H1 (cell line): ENCODE data around the gene SREK1IP1. TPM values are rescaled to one million over a fixed set of nuclear protein-coding genes. Genes with fewer than 3 reads are reported as not detected.

Source experiments
- CTCF ChIA-PET: fragments of 300-600 bp; sonication (Branson Sonifier 250); formaldehyde crosslinking; loops from one replicate; lab custom pipeline; 2021; ENCODE audit not compliant: partially characterized antibody; lab: Charles Lee
- POLR2A ChIA-PET: fragments of 300-600 bp; sonication (Branson Sonifier 250); formaldehyde crosslinking; loops from one replicate; lab custom pipeline; 2021; ENCODE audit warnings: inconsistent platforms; ENCODE audit not compliant: partially characterized antibody; lab: Charles Lee
- DNase-seq, 2 experiments: peaks; one replicate each; pipeline versions ENCODE4 v3.0.0 to v3.0.0-alpha.2; 2010 to 2022; ENCODE audit warnings: low spot score in 2 of 2, low read depth in 1 of 2, mixed read lengths in 1 of 2
- FAIRE-seq: peaks from 2 replicates; lab custom pipeline; 2011; peaks lifted over from hg19 to GRCh38; lab: Jason Lieb, UNC
- H2AFZ ChIP-seq: 2 replicates; pipeline ENCODE4 v1.8.1; 2012; ENCODE audit warnings: low read length, inconsistent platforms
- H2AK5ac ChIP-seq: 2 replicates; pipeline ENCODE4 v1.6.1; 2013; ENCODE audit warnings: low read depth, low read length
- H2BK120ac ChIP-seq: replicated peaks from 2 replicates; pipeline ENCODE3; 2013; ENCODE audit warnings: low read depth, low read length, inconsistent platforms
- H2BK12ac ChIP-seq: 2 replicates; pipeline ENCODE4 v1.6.1; 2013; ENCODE audit warnings: low read depth, low read length
- H2BK15ac ChIP-seq: 2 replicates; pipeline ENCODE4 v1.6.1; 2013; ENCODE audit warnings: low read length
- H2BK20ac ChIP-seq: 2 replicates; pipeline ENCODE4 v1.6.1; 2013; ENCODE audit warnings: low read length
- H2BK5ac ChIP-seq: 2 replicates; pipeline ENCODE4 v1.6.1; 2013; ENCODE audit warnings: low read depth, low read length
- H3K14ac ChIP-seq: 2 replicates; pipeline ENCODE4 v1.6.1; 2013; ENCODE audit warnings: inconsistent platforms; ENCODE audit not compliant: insufficient read length
- H3K18ac ChIP-seq: 2 replicates; pipeline ENCODE4 v1.6.1; 2013; ENCODE audit warnings: low read length; ENCODE audit errors: extremely low read depth
- H3K23ac ChIP-seq: 2 replicates; pipeline ENCODE4 v1.6.1; 2013; ENCODE audit warnings: inconsistent platforms; ENCODE audit not compliant: insufficient read length
- H3K23me2 ChIP-seq: 2 replicates; pipeline ENCODE4 v1.6.1; 2013; ENCODE audit warnings: low read depth, low read length
- H3K27ac ChIP-seq: 2 replicates; pipeline ENCODE4 v1.6.1; 2011; ENCODE audit warnings: low read depth, low read length, inconsistent platforms
- H3K27me3 ChIP-seq, 4 experiments: replicated peaks in 1 of 4; 1 replicate in 1 of 4; 2 replicates in 3 of 4; pipeline versions ENCODE4 v1.6.1 to v1.8.1; 2011 to 2013; ENCODE audit warnings: low read length in 3 of 4, mild to moderate bottlenecking in 3 of 4, inconsistent platforms in 2 of 4, mixed read lengths in 2 of 4, moderate library complexity in 1 of 4; ENCODE audit not compliant: control insufficient read depth in 3 of 4, insufficient read depth in 3 of 4; ENCODE audit errors: extremely low read depth in 1 of 4
- H3K36me3 ChIP-seq, 4 experiments: 2 replicates each; pipeline versions ENCODE4 v1.6.1 to v1.8.1; 2011 to 2013; ENCODE audit warnings: mild to moderate bottlenecking in 4 of 4, low read length in 3 of 4, moderate library complexity in 2 of 4, control low read depth in 1 of 4, inconsistent platforms in 1 of 4; ENCODE audit not compliant: insufficient read depth in 4 of 4, control insufficient read depth in 2 of 4
- H3K4ac ChIP-seq: replicated peaks from 2 replicates; pipeline ENCODE3; 2013; ENCODE audit warnings: low read length, low read depth, mixed read lengths, inconsistent platforms; ENCODE audit not compliant: insufficient read length
- H3K4me1 ChIP-seq, 4 experiments: replicated peaks in 1 of 4; 1 replicate in 1 of 4; 2 replicates in 3 of 4; pipeline versions ENCODE4 v1.6.1 to v1.8.1; 2011 to 2013; ENCODE audit warnings: low read length in 3 of 4, inconsistent platforms in 2 of 4, mixed read lengths in 1 of 4; ENCODE audit not compliant: insufficient read depth in 4 of 4, control insufficient read depth in 3 of 4
- H3K4me2 ChIP-seq, 2 experiments: 2 replicates each; pipeline versions ENCODE4 v1.6.1 to v1.8.1; 2011 to 2013; ENCODE audit warnings: low read depth in 2 of 2, low read length in 2 of 2, control low read depth in 1 of 2, inconsistent platforms in 1 of 2, mild to moderate bottlenecking in 1 of 2; ENCODE audit not compliant: insufficient read depth in 1 of 2
- H3K4me3 ChIP-seq, 4 experiments: fragments of 200-600, 300-600 bp in 1 of 4; sonication (generic), shearing (Covaris generic), sonication (Bioruptor Twin) in 1 of 4; 2 replicates each; pipeline versions ENCODE4 v1.5.1 to v1.8.1; 2011 to 2016; ENCODE audit warnings: low read length in 4 of 4, low read depth in 3 of 4, control low read depth in 2 of 4, inconsistent platforms in 2 of 4, mild to moderate bottlenecking in 2 of 4, mixed read lengths in 1 of 4, moderate library complexity in 1 of 4; ENCODE audit not compliant: insufficient read depth in 2 of 4; ENCODE audit errors: extremely low read depth in 1 of 4
- H3K56ac ChIP-seq: replicated peaks from 2 replicates; pipeline ENCODE3; 2013; ENCODE audit warnings: low read depth, mild to moderate bottlenecking, mixed read lengths, low read length, inconsistent platforms; ENCODE audit not compliant: insufficient read length
- H3K79me1 ChIP-seq: 2 replicates; pipeline ENCODE4 v1.6.1; 2013; ENCODE audit warnings: low read depth, low read length, control low read depth
- H3K79me2 ChIP-seq, 2 experiments: 2 replicates each; pipeline versions ENCODE4 v1.6.1 to v1.8.1; 2012 to 2013; ENCODE audit warnings: low read length in 2 of 2, mild to moderate bottlenecking in 2 of 2, inconsistent platforms in 1 of 2; ENCODE audit not compliant: insufficient read depth in 2 of 2, control insufficient read depth in 1 of 2
- H3K9ac ChIP-seq, 4 experiments: replicated peaks in 1 of 4; 1 replicate in 1 of 4; 2 replicates in 3 of 4; pipeline versions ENCODE4 v1.6.1 to v1.8.1; 2011 to 2013; ENCODE audit warnings: low read depth in 3 of 4, low read length in 3 of 4, control low read depth in 2 of 4, mild to moderate bottlenecking in 2 of 4, moderate library complexity in 2 of 4, inconsistent platforms in 1 of 4; ENCODE audit errors: extremely low read depth in 1 of 4
- H3K9me3 ChIP-seq, 2 experiments: 2 replicates each; pipeline versions ENCODE4 v1.6.1 to v1.8.1; 2012 to 2013; ENCODE audit warnings: mild to moderate bottlenecking in 2 of 2, moderate library complexity in 2 of 2, control low read depth in 1 of 2, inconsistent platforms in 1 of 2, low read depth in 1 of 2, low read length in 1 of 2, mixed read lengths in 1 of 2; ENCODE audit not compliant: insufficient read depth in 2 of 2
- H4K20me1 ChIP-seq, 2 experiments: replicated peaks in 1 of 2; 2 replicates each; pipeline versions ENCODE3 to v1.8.1; 2011 to 2013; ENCODE audit warnings: inconsistent platforms in 2 of 2, low read length in 2 of 2, mild to moderate bottlenecking in 1 of 2; ENCODE audit not compliant: insufficient read depth in 2 of 2, control insufficient read depth in 1 of 2
- H4K5ac ChIP-seq: 2 replicates; pipeline ENCODE4 v1.6.1; 2013; ENCODE audit warnings: low read length, low read depth, mixed read lengths, inconsistent platforms; ENCODE audit not compliant: insufficient read length
- H4K8ac ChIP-seq: 2 replicates; pipeline ENCODE4 v1.8.0; 2013; ENCODE audit warnings: mild to moderate bottlenecking, moderate library complexity, low read length, inconsistent platforms; ENCODE audit not compliant: insufficient read depth; ENCODE audit errors: extremely low read depth
- H4K91ac ChIP-seq: replicated peaks from 2 replicates; pipeline ENCODE3; 2013; ENCODE audit warnings: low read length, mixed read lengths, inconsistent platforms; ENCODE audit not compliant: insufficient read length
- CHD1 ChIP-seq: IDR thresholded peaks from 2 replicates; pipeline ENCODE4 v1.6.1; 2012; ENCODE audit warnings: low read depth, low read length, improper control_type of control experiment
- HDAC2 ChIP-seq, 2 experiments: fragments of 300-600 bp in 1 of 2; sonication (generic) in 1 of 2; IDR thresholded peaks; 2 replicates each; pipeline ENCODE4 v1.6.1; 2011 to 2012; ENCODE audit warnings: low read depth in 2 of 2, low read length in 2 of 2, mild to moderate bottlenecking in 2 of 2, moderate library complexity in 2 of 2, borderline replicate concordance in 1 of 2, inconsistent platforms in 1 of 2
- KDM1A ChIP-seq: fragments of 200-600, 300-600 bp; sonication (generic); IDR thresholded peaks from 2 replicates; pipeline ENCODE4 v1.7.1; 2016; ENCODE audit warnings: mild to moderate bottlenecking, low read length, borderline replicate concordance
- KDM4A ChIP-seq: IDR thresholded peaks from one replicate; pipeline ENCODE4 v1.7.1; 2012; ENCODE audit warnings: low read depth, mild to moderate bottlenecking, moderate library complexity, low read length, inconsistent platforms; ENCODE audit not compliant: severe bottlenecking
- RAD21 ChIP-seq, 2 experiments: IDR thresholded peaks in 1 of 2; conservative IDR thresholded peaks in 1 of 2; 2 replicates each; pipeline ENCODE4 v1.6.1; 2011; ENCODE audit warnings: low read depth in 2 of 2, low read length in 2 of 2, improper control_type of control experiment in 1 of 2, inconsistent platforms in 1 of 2, mild to moderate bottlenecking in 1 of 2, moderate library complexity in 1 of 2
- RFX5 ChIP-seq: IDR thresholded peaks from 2 replicates; pipeline ENCODE4 v1.6.1; 2011; ENCODE audit warnings: low read depth, low read length, improper control_type of control experiment, borderline replicate concordance
- RXRA ChIP-seq: IDR thresholded peaks from 2 replicates; pipeline ENCODE4 v1.6.1; 2011; ENCODE audit warnings: low read depth, mild to moderate bottlenecking, low read length, moderate library complexity; ENCODE audit not compliant: insufficient read depth
- SIN3A ChIP-seq, 2 experiments: IDR thresholded peaks in 1 of 2; conservative IDR thresholded peaks in 1 of 2; 2 replicates each; pipeline ENCODE4 v1.6.1; 2011 to 2012; ENCODE audit warnings: low read length in 2 of 2, improper control_type of control experiment in 1 of 2, low read depth in 1 of 2, mild to moderate bottlenecking in 1 of 2
- TEAD4 ChIP-seq: IDR thresholded peaks from 2 replicates; pipeline ENCODE4 v1.6.1; 2012; ENCODE audit warnings: low read depth, low read length, inconsistent platforms, mixed read lengths
- WGBS, 2 experiments: shearing (Covaris generic) in 1 of 2; methylation state at CpG; one replicate each; pipeline versions ENCODE4 v1.1.6 to v1.1.7; 2013 to 2015; ENCODE audit warnings: low lambda C conversion rate in 2 of 2, mixed read lengths in 2 of 2, inconsistent platforms in 1 of 2, low coverage in 1 of 2, missing lambda C conversion rate in 1 of 2; ENCODE audit not compliant: insufficient replicate concordance in 2 of 2, insufficient coverage in 1 of 2, insufficient read length in 1 of 2; ENCODE audit errors: extremely low coverage in 1 of 2, missing lambda C conversion rate in 1 of 2; 5-methylcytosine and 5-hydroxymethylcytosine counted together
- polyA plus RNA-seq, 7 experiments: library from polyadenylated mRNA; depleted of rRNA in 3 of 7; stranded (reverse) in 5 of 7; unstranded in 2 of 7; fragments of >200 nt in 5 of 7; fragments of 200-250 nt in 2 of 7; gene quantifications; 1 replicate in 5 of 7; 2 replicates in 1 of 7; 4 replicates in 1 of 7; pipeline versions ENCODE4 v1.2.1 to v1.2.3, GENCODE V29; 2011 to 2013; ENCODE audit warnings: missing spikeins in 2 of 7, mixed read lengths in 2 of 7
- total RNA-seq: library from RNA; stranded (reverse); fragmentation: NEBNext Ultra II Directional; extraction: Animal tissue kit (Norgen Biotek cat#: 25700); gene quantifications from 2 replicates; pipeline ENCODE4 v1.2.1, GENCODE V29; 2021
- TF ChIP-seq, protein P1 (sequence below): IDR thresholded peaks from 2 replicates; pipeline ENCODE4 v1.6.1; 2011; ENCODE audit warnings: low read length, improper control_type of control experiment

Gene SREK1IP1
- total and polyA plus RNA-seq, 2 of the 8 experiments (the other 6 are each of a cell fraction or from before 2014, with no cell fraction given), result 6.2 to 39.0 TPM

- Histone ChIP-seq H4K5ac (no peak overlapping the region), H3K36me3 (no peaks in the 10 kb centered on the region), H3K14ac (no peak overlapping the region), H3K18ac (no peak overlapping the region), H3K23ac (no peak overlapping the region), H3K9ac (no peak overlapping the region), H3K9me3 (no peaks in the 10 kb centered on the region), H2BK12ac (no peak overlapping the region), H2AK5ac (no peak overlapping the region), H2BK5ac (no peak overlapping the region), H4K20me1 (no peaks in the 10 kb centered on the region), H3K4ac (no peak overlapping the region), H2BK15ac (no peak overlapping the region), H3K56ac (no peak overlapping the region), H4K8ac (no peak overlapping the region), H3K23me2 (no peaks in the 10 kb centered on the region), H4K91ac (no peak overlapping the region), H3K4me2 (no peak overlapping the region), H3K4me1 (no peaks in the 10 kb centered on the region), H3K4me3 (no peak overlapping the region), H2BK20ac (no peak overlapping the region), H3K79me2 (no peaks in the 10 kb centered on the region), H2BK120ac (no peak overlapping the region), H3K79me1 (no peaks in the 10 kb centered on the region), H3K27ac (no peak overlapping the region), H3K27me3 (no peaks in the 10 kb centered on the region), H2AFZ (no peak overlapping the region)
- no peak for FAIRE-seq
- ChIA-PET CTCF (interaction anchor here (0.8 to 3.2 kb wide), 8 partner anchors 10 to 31 kb away, joined by 3 to 22 read pairs (median 4); partner anchors contain the start of gene SHISAL2B), POLR2A (no interaction called here)
- no peak for DNase-seq
- 83% methylated on average over 1 of the region's 1 CpG; no CpG with 5 or more reads in 1 of the 2 experiments for WGBS, 2 experiments
- no peak for TF ChIP-seq KDM1A
- TF ChIP-seq RAD21 (IDR thresholded peaks at IDR 0.05 in 1 of 2, conservative IDR thresholded peaks at IDR 0.05 in 1 of 2; ENCODE audit: low read depth in 2 of 2, low read length in 2 of 2), result no peak
- no peak for TF ChIP-seq TEAD4
- no peak for TF ChIP-seq KDM4A
- no peak for TF ChIP-seq CHD1
- TF ChIP-seq HDAC2 (IDR thresholded peaks at IDR 0.05; ENCODE audit: borderline replicate concordance in 1 of 2, low read depth in 2 of 2, low read length in 2 of 2), result no peak
- TF ChIP-seq RXRA, result no peak
- TF ChIP-seq RFX5, result no peak
- TF ChIP-seq, protein P1, sequence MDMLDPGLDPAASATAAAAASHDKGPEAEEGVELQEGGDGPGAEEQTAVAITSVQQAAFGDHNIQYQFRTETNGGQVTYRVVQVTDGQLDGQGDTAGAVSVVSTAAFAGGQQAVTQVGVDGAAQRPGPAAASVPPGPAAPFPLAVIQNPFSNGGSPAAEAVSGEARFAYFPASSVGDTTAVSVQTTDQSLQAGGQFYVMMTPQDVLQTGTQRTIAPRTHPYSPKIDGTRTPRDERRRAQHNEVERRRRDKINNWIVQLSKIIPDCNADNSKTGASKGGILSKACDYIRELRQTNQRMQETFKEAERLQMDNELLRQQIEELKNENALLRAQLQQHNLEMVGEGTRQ, result no peak
- no peak for TF ChIP-seq SIN3A (conservative IDR thresholded peaks at IDR 0.05 in 1 of 2, IDR thresholded peaks at IDR 0.05 in 1 of 2; ENCODE audit: low read depth in 1 of 2, low read length in 2 of 2)
Measured at GRCh38 chr5:64670277-64670676, 98.2 kb downstream of the SREK1IP1 start.
